ENCODE data around the gene SPATA6L. TPM values are rescaled to one million over a fixed set of nuclear protein-coding genes. Genes with fewer than 3 reads are reported as not detected.

The SPATA6L gene
- 3.0 and 3.9 TPM in 2 replicates for total RNA-seq

GRCh38 chr9:4666042-4666699 is at the start of gene SPATA6L:
SPATA6L (minus strand) TSS chr9:4666480; CDS start chr9:4666250, 230 bp downstream.

DNA sequence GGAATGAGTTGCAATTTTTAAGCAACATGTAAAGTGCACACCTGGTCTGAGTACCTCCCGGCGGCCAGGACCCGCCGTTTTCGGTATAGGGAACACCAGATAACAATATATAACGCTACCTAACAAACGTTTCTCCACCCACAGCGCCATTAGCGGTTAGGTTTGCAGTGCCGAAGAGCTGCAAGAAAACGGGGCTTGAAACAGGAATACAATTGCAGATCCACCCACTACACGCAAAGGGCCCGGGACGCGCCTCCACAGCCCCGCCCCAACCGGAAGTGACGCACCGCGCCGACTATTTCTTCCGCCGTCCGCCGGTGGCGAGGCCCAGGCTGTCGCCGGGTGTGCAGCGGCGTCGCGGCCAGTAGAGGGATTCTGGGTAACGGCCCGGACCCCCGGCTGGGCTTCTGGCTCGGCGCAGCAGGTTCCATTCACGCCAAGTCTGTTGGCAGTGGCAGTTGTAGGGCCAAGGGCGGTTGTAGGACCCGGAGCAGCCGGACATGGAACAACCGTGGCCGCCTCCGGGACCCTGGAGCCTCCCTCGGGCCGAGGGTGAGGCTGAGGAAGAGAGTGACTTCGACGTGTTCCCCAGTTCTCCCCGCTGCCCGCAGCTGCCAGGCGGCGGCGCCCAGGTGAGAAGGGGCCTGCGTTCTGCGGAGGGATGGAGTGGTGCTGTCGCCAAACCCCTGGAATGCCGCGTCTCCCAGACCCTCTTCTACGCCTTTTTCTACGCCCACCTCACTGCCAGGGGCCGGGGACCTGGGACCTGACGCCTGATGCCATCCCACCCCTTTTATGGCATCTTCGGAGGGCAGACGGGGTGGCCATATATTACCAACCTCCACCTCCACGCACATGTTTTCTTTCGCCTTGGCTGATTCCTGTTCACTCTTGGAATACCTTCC is 13.2 kb upstream of the SPATA6L start, which contains the start of gene CDC37L1:
TSS of gene CDC37L1 (plus strand) at position 302 of the 905 bp plus-strand sequence. CDS start at position 501, 199 bp downstream.

GRCh38 chr9:4662108-4662988 is 3.9 kb downstream of the SPATA6L start, which contains the start of gene PLPP6:
PLPP6 (plus strand) TSS chr9:4662294; CDS start chr9:4662376, 82 bp downstream.

Other genes starting within 250 kb of the SPATA6L start
- 0.85 and 8.2 TPM in 2 replicates for gene SLC1A1, start 176.0 kb downstream of the SPATA6L start, total RNA-seq
- gene PLPP6, start 4.2 kb downstream of the SPATA6L start, total RNA-seq, result 7.7 and 10.4 TPM in 2 replicates
- gene CDC37L1, start 13.1 kb upstream of the SPATA6L start, total RNA-seq, result 31.8 and 33.0 TPM in 2 replicates
- 42.9 and 71.8 TPM in 2 replicates for gene AK3, start 74.7 kb upstream of the SPATA6L start, total RNA-seq
- gene RCL1, start 126.5 kb upstream of the SPATA6L start, total RNA-seq, result 17.8 and 24.9 TPM in 2 replicates

Data from tracheal epithelial cell (primary cell).